Measurements from ENCODE around the gene TNNT2.

Gene TNNT2

DNA sequence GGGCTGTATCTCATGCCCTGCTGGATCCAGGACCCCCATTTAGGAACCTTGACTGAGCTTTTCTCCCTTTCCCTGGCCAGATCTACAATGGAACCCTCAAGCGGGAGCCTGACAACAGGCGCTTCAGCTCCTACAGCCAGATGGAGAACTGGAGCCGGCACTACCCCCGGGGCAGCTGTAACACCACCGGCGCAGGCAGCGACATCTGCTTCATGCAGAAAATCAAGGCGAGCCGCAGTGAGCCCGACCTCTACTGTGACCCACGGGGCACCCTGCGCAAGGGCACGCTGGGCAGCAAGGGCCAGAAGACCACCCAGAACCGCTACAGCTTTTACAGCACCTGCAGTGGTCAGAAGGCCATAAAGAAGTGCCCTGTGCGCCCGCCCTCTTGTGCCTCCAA lies 64.4 kb downstream of the TNNT2 start:
- DNase-seq (ENCODE audit: low read depth in 2 of 2): no peak

DNA sequence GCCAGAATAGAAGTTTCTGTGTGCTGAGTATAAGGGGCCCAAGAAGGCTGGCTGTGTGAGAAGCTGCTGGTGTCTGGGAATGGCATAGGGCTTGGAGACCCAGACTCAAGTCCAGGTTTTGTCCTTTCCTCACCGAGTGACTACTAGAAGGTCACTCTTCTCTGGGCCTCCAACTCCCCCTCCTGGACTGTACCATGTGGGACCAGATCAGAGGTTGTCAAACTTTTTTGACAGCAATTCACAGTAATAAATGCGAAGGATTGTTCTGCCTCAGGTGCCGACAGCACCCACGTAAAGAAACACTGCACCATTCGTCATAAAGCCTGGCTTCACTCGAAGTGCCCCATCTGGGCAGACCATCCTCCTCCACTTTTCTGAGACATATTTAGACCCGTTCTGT lies 65.2 kb downstream of the TNNT2 start:
- DNase-seq (ENCODE audit: low read depth in 2 of 2): no peak

DNA sequence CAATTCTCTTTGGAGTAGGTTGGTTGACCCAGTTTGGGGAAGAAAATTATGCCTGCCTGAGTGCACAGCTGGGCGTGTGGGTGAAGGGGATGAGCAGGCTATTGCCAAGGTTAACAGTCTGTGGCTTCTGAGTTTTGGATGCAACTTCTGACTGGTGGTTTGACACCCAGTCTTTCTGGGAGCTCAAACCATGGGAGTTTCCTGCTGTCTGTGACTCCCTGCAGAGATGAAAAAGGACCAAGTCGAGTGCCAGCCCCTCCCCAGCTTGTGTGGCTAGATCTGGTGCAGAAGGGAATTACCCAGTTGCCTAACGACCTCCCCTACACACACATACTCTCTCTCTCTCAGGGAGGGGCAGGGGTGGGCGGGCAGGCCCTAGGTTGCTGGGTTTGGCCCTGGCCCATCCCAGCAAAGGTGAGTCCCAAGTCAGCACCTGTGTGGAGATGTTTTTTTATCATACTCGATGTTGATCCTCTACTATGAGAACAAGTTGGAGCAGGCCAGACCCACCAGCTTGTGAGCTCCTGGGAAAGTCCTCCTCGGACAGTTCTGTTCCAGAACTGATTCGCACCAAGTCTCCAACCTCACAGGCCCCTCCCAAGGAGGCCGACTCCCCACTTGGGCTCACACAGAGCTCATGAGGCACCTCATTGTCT lies 66.0 kb downstream of the TNNT2 start:
- no peak for DNase-seq (ENCODE audit: low read depth in 2 of 2)

- DNase-seq (ENCODE audit: low read depth in 2 of 2): no peak
These were observed 66.5 kb downstream of the TNNT2 start for GRCh38 chr1:201310986-201311355.

- no peak for DNase-seq (ENCODE audit: low read depth in 2 of 2)
These were observed 67.1 kb downstream of the TNNT2 start for GRCh38 chr1:201310251-201310985.

GRCh38 chr1:201309416-201309815 lies 68.1 kb downstream of the TNNT2 start:
- no peak for DNase-seq (ENCODE audit: low read depth in 2 of 2)
